Astrocyte of the spinal cord (primary cell): Measurements from ENCODE around the gene ZNF20.

ENCODE experiments used
- DNase-seq: peaks from one replicate; pipeline ENCODE4 v3.0.0; 2011; ENCODE audit warnings: low read depth, low spot score
- H3K4me3 ChIP-seq: 2 replicates; pipeline ENCODE4 v1.5.1; 2011; ENCODE audit warnings: low read depth, mild to moderate bottlenecking, low read length, moderate library complexity
- in situ Hi-C: cut with HindIII; loops from 2 replicates; pipeline ENCODE4 v1.10.0; 2017; ENCODE audit warnings: low sequenced_read_pairs
- TF ChIP-seq, protein P1 (sequence below): IDR thresholded peaks from 2 replicates; pipeline ENCODE4 v1.5.1; 2012; ENCODE audit warnings: low read depth, mild to moderate bottlenecking, low read length, inconsistent platforms

Gene ZNF20

DNA sequence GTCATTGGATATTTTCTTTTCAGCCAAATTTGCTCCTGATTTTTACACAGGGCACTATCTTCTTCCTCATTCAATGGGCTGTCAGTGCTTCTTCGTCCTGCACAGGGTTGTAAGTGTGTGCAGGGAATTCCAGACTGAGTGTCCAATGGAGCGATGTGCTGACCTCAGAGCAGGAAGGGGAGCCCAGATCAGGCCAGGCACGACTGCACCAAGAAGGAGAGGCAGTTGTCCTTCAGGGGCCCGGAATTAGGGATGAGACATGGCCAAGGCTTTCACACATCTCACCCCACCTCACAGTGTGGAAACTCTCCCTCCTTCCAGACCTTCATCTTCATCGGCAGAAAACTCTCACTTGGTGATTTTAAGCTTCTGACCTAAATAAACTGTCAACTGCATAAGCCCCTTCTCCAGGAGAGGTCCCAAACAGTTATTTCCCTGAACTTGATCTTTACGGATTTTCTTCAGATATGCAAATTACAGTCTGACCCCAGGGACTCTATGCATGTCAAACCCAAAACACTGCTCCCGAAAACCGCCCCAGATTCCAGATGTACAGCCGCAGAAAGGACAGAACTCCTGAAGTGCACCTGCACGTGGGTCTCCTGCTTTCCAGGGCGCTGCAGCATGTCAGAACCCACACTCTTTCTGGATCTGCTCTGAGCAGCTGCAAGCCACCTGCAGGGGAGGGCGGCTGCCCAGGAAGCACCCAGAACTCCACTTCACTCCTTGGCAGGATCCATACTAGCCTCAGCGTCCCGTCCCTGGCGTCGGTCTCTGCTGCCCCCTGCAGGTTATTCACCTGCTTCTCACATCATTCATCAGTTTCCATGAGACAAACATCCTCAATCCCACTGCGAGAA is 625 bp upstream of the ZNF20 start:
- peak overlapping the region; percentile 78 for H3K4me3 ChIP-seq
- peak; percentile 83 for DNase-seq
- TF ChIP-seq, protein P1, sequence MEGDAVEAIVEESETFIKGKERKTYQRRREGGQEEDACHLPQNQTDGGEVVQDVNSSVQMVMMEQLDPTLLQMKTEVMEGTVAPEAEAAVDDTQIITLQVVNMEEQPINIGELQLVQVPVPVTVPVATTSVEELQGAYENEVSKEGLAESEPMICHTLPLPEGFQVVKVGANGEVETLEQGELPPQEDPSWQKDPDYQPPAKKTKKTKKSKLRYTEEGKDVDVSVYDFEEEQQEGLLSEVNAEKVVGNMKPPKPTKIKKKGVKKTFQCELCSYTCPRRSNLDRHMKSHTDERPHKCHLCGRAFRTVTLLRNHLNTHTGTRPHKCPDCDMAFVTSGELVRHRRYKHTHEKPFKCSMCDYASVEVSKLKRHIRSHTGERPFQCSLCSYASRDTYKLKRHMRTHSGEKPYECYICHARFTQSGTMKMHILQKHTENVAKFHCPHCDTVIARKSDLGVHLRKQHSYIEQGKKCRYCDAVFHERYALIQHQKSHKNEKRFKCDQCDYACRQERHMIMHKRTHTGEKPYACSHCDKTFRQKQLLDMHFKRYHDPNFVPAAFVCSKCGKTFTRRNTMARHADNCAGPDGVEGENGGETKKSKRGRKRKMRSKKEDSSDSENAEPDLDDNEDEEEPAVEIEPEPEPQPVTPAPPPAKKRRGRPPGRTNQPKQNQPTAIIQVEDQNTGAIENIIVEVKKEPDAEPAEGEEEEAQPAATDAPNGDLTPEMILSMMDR = peak; percentile 77
- in situ Hi-C loops = no loop called here

DNA sequence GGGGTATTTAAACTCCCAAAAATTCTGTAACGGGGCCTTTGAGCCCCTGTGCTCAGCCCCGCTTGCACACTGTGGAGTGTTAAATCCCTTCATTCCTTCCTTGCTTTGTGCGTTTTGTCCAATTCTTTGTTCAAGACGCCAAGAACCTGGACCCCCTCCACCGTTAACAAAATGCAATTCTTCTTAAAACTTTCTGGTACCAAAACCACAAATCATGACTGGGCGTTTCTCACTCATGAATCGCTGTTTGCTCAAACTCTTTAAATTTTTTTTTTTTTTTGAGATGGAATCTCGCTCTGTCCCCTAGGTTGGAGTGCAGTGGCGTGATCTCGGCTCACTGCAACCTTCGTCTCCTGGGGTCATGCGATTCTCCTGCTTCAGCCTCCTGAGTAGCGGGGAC is 881 bp downstream of the ZNF20 start:
- in situ Hi-C loops = no loop called here
- peak; percentile 19 for DNase-seq
- TF ChIP-seq, protein P1 = no peak

GRCh38 chr19:12137221-12137940 is 2.8 kb downstream of the ZNF20 start:
- TF ChIP-seq, protein P1 = no peak
- in situ Hi-C loops = no loop called here
- DNase-seq = no peak
- H3K4me3 ChIP-seq = no peak overlapping the region

More for the DNA sequence above, 881 bp downstream of the ZNF20 start:
- peak overlapping the region; percentile 78 for H3K4me3 ChIP-seq

GRCh38 chr19:12133069-12133468 is 7.1 kb downstream of the ZNF20 start:
- TF ChIP-seq, protein P1 = no peak

GRCh38 chr19:12126707-12127106 is 13.4 kb downstream of the ZNF20 start:
- TF ChIP-seq, protein P1 = peak; percentile 36
- in situ Hi-C loops = no loop called here
- H3K4me3 ChIP-seq = no peak overlapping the region
- no peak for DNase-seq

More at GRCh38 chr19:12133069-12133468, 7.1 kb downstream of the ZNF20 start:
- peak; percentile 22 for DNase-seq
- in situ Hi-C loops = no loop called here
- H3K4me3 ChIP-seq = no peak overlapping the region

GRCh38 chr19:12117201-12117970 is 22.8 kb downstream of the ZNF20 start:
- no peak for DNase-seq
- in situ Hi-C loops = no loop called here

More at GRCh38 chr19:12117201-12117970, 22.8 kb downstream of the ZNF20 start:
- TF ChIP-seq, protein P1 = no peak
- no peak overlapping the region for H3K4me3 ChIP-seq
